Cerebellar nuclear complex (tissue), 1 donor: ENCODE results near the gene AMER2.

Experiments used
- DNase-seq, 2 experiments: peaks; one replicate each; lab custom pipeline; 2025; lab: John Stamatoyannopoulos, UW

AMER2 gene

DNA sequence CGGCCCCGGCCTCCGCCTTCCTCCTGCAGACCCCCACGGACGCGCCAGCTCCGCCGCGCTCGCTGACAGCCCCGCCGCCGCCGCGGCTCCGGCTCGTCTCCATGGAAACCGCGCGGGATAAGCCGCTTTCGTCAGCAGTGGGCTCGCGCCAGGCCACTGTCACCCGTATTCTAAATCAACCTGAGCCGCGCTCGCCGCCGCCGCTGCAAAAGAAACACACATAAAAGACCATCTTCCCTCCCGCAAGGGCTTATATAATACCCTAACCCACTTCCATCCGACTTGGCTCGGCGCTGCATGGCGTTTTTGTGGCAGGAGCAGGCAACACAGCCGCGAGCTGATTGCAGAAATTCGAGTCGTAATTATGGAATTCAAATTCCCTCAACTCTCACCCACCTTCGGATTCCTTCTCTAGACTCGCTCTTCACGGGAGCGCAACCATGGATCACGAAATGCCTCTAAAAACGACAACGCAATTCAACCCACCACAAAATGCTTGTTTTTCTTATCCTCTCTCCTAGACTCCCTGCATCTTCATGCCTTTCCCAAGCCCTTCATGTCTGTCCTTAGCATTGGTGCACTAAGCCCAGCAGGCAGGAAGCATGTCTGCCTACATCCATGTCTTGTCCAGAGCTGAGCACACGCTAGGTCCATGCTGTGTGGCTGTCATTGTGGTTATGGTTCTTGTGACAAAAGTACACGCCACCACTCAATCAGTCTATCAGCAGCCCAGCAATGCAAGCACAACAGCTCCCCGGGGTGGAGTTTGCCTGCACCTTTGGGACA, at the start of gene AMER2:
TSS of gene AMER2 (minus strand) at position 772 of the 786 bp plus-strand sequence. CDS start at position 103, 669 bp downstream.
- peak; percentile 54 to 83 for DNase-seq

DNA sequence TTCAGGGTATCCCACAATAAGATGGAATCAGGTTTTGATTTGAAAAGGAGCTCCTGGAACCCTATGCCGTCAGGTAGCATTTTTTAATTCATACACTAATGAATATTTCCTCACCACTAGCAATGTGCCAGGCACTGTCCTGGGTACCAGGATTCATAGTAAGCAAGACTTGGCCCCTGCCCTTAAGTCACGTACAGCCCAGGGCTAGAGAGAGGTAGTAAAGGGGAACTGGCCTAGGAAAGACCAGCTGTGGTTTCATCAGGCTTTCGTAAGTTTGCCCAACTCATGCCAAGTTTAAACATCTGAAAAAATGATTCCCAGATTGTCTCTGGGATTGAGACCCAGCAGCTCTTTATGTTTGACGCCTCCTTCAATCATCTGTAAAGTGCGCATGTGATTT, 45.9 kb upstream of the AMER2 start:
- DNase-seq: no peak

GRCh38 chr13:25217023-25217885, 45.2 kb upstream of the AMER2 start:
- no peak for DNase-seq

DNA sequence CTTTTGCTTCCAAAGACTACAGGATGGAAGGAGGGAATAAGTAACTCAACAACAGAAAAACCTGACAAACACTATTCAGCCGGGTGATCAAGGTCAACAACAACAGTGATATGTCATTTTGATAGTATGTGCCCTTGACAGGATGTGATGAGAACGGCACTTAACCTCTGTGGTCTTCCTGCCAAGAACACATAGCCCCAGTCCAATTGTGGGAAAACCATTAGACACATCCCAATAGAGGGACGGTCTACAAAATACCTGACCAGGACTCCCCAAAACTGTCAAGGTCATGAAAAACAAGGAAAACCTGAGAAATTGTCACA, 43.1 kb upstream of the AMER2 start:
- DNase-seq: no peak

- no peak for DNase-seq
Observed at GRCh38 chr13:25214491-25215252, 42.6 kb upstream of the AMER2 start.

DNA sequence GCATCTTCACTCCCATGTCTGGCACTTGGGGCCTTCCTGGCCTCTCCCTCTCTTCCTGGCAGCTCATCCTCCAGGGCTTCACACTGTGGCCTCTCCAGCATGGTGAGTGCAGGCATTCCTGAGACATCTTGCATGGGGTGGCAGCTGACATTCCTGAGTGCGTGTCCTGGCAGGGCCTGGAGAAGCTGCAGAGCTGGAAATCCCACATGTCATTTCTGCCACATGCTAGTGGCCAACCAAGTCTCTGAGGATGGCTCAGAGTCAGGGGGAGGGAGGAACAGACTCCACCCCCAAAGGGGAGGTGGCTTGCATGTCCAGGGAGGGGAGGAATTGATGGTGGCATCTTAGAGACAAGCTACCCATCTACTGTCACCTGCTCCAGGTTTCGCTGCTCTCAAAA, 41.6 kb upstream of the AMER2 start:
- DNase-seq: no peak

GRCh38 chr13:25210842-25211569, 38.9 kb upstream of the AMER2 start:
- no peak for DNase-seq

GRCh38 chr13:25207291-25207810, 35.3 kb upstream of the AMER2 start:
- no peak for DNase-seq

DNA sequence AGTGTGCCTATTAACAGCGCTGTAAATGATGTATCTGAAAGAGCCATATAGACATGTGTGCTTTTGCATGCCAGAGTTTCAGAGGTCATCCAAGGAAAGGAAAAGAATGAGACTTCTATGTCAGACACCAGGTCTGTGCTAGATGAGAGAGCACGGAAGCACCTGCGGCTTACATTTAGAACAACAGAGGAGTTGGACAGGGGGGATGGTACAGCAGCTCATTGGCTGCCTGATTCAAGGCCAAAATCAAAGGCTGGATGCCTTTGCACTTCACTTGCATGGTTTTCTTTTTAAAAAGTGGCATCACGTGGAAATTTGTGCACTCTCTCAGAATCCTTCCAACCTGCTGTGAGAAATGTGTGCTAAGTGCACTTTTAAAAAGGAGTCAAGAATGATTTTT, 32.8 kb upstream of the AMER2 start:
- DNase-seq: no peak

GRCh38 chr13:25203127-25203740, 31.1 kb upstream of the AMER2 start:
- no peak for DNase-seq

GRCh38 chr13:25200783-25201182, 28.7 kb upstream of the AMER2 start:
- no peak for DNase-seq

GRCh38 chr13:25198647-25199046, 26.6 kb upstream of the AMER2 start:
- DNase-seq: no peak

GRCh38 chr13:25196971-25197370, 24.9 kb upstream of the AMER2 start:
- no peak for DNase-seq

GRCh38 chr13:25192936-25193335, 20.8 kb upstream of the AMER2 start:
- DNase-seq: no peak

- DNase-seq: no peak
Observed at GRCh38 chr13:25192489-25192888, 20.4 kb upstream of the AMER2 start.

- DNase-seq: no peak
Observed at GRCh38 chr13:25192052-25192451, 20.0 kb upstream of the AMER2 start.

GRCh38 chr13:25190771-25191170, 18.7 kb upstream of the AMER2 start:
- DNase-seq: no peak

DNA sequence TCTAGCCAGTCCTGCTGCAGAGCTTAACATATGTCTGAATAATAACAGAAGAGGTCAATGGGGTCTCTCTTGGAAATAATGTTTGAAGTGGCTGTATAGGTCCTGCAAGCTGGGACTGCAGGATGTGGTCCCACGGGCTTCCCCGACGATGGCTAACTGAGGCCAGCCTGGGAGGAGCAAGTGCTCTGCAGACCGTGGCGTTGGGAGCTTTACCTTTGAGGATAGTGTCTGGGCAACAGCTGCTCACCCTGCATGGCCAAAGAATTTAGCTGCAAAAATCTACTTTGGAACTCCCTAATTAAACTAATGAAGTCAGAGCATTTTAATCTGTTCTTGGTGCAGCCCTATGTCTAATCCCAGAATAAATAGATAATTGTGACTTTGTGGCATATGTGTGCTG, 18.2 kb upstream of the AMER2 start:
- DNase-seq: no peak

- no peak for DNase-seq
Observed at GRCh38 chr13:25187596-25187995, 15.5 kb upstream of the AMER2 start.

- no peak for DNase-seq
Observed at GRCh38 chr13:25186187-25186586, 14.1 kb upstream of the AMER2 start.

- no peak for DNase-seq
Observed at GRCh38 chr13:25181597-25181996, 9.5 kb upstream of the AMER2 start.
